Gastrocnemius medialis (tissue), 4 donors: Measurements from ENCODE around the gene PLXNA2. TPM values are rescaled to one million over a fixed set of nuclear protein-coding genes. Genes with fewer than 3 reads are reported as not detected.

Experiments used
- ATAC-seq, 2 donors: fragments of 150-250 bp; one replicate each; pipeline ENCODE4 v1.9.1; 2016
- DNase-seq, 2 donors: peaks; one replicate each; pipeline ENCODE4 v3.0.0-alpha.2; 2019
- H3K27ac ChIP-seq, 4 donors: fragments of 200-600 bp; sonication (generic); 1 replicate in 1 of 4; 2 replicates in 3 of 4; pipeline ENCODE4 v1.5.1; 2016 to 2018; ENCODE audit warnings: mild to moderate bottlenecking in 2 of 4, moderate library complexity in 1 of 4
- H3K27me3 ChIP-seq, 3 donors: fragments of 200-600 bp; sonication (generic) in 2 of 3; 1 replicate in 1 of 3; 2 replicates in 2 of 3; pipeline versions ENCODE4 v1.5.1 to v1.6.0; 2016 to 2019; ENCODE audit warnings: mild to moderate bottlenecking in 1 of 3, moderate library complexity in 1 of 3
- H3K36me3 ChIP-seq, 2 donors: fragments of 200-600 bp; sonication (generic) in 1 of 2; one replicate each; pipeline ENCODE4 v1.5.1; 2017 to 2018
- H3K4me1 ChIP-seq, 2 donors: fragments of 200-600 bp; sonication (generic) in 1 of 2; one replicate each; pipeline ENCODE4 v1.5.1; 2016 to 2017; ENCODE audit warnings: mild to moderate bottlenecking in 2 of 2
- H3K4me3 ChIP-seq, 4 donors: fragments of 200-600 bp; sonication (generic) in 3 of 4; 1 replicate in 1 of 4; 2 replicates in 3 of 4; pipeline ENCODE4 v1.5.1; 2016 to 2019; ENCODE audit warnings: mild to moderate bottlenecking in 2 of 4
- H3K9me3 ChIP-seq, 3 donors: fragments of 200-600 bp; sonication (generic) in 2 of 3; 1 replicate in 1 of 3; 2 replicates in 2 of 3; pipeline ENCODE4 v1.5.1; 2016 to 2019
- POLR2A ChIP-seq, 2 donors: fragments of 450-650 bp; IDR thresholded peaks; one replicate each; pipeline ENCODE4 v1.6.1; 2017; ENCODE audit warnings: antibody characterized with exemption in 2 of 2, mild to moderate bottlenecking in 2 of 2, moderate library complexity in 2 of 2
- in situ Hi-C, 4 donors: fragments of 200-750 bp; cut with MboI; loops; one replicate each; pipeline versions ENCODE4 v1.15.0 to v1.8.0; 2017; ENCODE audit warnings: low sequenced_read_pairs in 4 of 4
- intact Hi-C: fragments of 100-400 bp; cut with DNase I; formaldehyde crosslinking; loops from one replicate; pipeline ENCODE4 v1.15.1; 2023; ENCODE audit warnings: low total_unique reads
- total RNA-seq, 4 donors: library from RNA; depleted of rRNA; stranded (reverse); fragments of >200 nt; gene quantifications; one replicate each; pipeline versions ENCODE4 v1.1.0 to v1.2.3, GENCODE V29; 2016
- TF ChIP-seq, protein P1 (sequence below), 5 experiments: fragments of 450-650 bp in 3 of 5; fragments of 200-600 bp in 2 of 5; sonication (generic) in 2 of 5; IDR thresholded peaks in 4 of 5; conservative IDR thresholded peaks in 1 of 5; 1 replicate in 4 of 5; 2 replicates in 1 of 5; pipeline ENCODE4 v1.5.1; 2016 to 2019; ENCODE audit warnings: antibody characterized with exemption in 5 of 5, mild to moderate bottlenecking in 3 of 5, moderate library complexity in 3 of 5

PLXNA2 gene
- total RNA-seq, 4 donors from 2014 or later = 12.4 to 20.0 (median 16.2) TPM

GRCh38 chr1:208261874-208262273 lies 17.7 kb upstream of the PLXNA2 start:
- ATAC-seq = no peak
- in situ Hi-C loops = no loop called here
- H3K9me3 ChIP-seq = no peaks in the 10 kb centered on the region

DNA sequence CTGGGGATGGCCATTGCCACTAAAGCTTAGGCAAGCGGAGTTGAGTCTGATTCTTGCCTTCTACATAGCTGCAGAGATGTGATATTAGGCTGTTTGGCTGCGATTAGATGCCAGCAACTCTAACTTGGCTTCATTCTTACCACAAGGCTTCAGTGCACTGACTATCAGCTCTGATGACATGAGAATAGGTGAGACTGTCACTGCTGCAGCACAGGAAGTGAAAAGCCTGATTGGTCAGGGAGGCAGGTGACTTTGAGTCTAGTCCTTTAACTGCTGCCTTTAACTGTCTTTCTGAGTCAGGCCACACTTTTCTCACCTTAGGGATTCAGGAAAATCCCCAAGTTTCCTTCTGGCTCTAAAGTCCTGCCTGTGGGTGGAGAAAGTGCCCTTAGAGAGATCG lies 14.1 kb upstream of the PLXNA2 start:
- Histone ChIP-seq H3K36me3 (no peaks in the 10 kb centered on the region), H3K9me3 (no peaks in the 10 kb centered on the region), H3K4me3 (no peak overlapping the region), H3K27ac (no peak overlapping the region), H3K27me3 (no peaks in the 10 kb centered on the region), H3K4me1 (no peaks in the 10 kb centered on the region)
- DNase-seq = no peak
- TF ChIP-seq POLR2A (IDR thresholded peaks at IDR 0.05) = no peak
- TF ChIP-seq, protein P1, sequence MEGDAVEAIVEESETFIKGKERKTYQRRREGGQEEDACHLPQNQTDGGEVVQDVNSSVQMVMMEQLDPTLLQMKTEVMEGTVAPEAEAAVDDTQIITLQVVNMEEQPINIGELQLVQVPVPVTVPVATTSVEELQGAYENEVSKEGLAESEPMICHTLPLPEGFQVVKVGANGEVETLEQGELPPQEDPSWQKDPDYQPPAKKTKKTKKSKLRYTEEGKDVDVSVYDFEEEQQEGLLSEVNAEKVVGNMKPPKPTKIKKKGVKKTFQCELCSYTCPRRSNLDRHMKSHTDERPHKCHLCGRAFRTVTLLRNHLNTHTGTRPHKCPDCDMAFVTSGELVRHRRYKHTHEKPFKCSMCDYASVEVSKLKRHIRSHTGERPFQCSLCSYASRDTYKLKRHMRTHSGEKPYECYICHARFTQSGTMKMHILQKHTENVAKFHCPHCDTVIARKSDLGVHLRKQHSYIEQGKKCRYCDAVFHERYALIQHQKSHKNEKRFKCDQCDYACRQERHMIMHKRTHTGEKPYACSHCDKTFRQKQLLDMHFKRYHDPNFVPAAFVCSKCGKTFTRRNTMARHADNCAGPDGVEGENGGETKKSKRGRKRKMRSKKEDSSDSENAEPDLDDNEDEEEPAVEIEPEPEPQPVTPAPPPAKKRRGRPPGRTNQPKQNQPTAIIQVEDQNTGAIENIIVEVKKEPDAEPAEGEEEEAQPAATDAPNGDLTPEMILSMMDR (IDR thresholded peaks at IDR 0.05 in 4 of 5, conservative IDR thresholded peaks at IDR 0.05 in 1 of 5) = no peak
- in situ Hi-C loops = loop anchor here in 1 of 4 donors (10.0 kb wide), 1 partner anchor 243 kb away; no protein-coding TSS in a partner anchor
- intact Hi-C loops = no loop called here
- ATAC-seq = no peak

More at GRCh38 chr1:208261874-208262273, 17.7 kb upstream of the PLXNA2 start:
- Histone ChIP-seq H3K4me1 (no peaks in the 10 kb centered on the region), H3K4me3 (no peak overlapping the region), H3K27me3 (no peaks in the 10 kb centered on the region), H3K27ac (no peak overlapping the region), H3K36me3 (no peaks in the 10 kb centered on the region)
- TF ChIP-seq POLR2A (IDR thresholded peaks at IDR 0.05) = no peak
- TF ChIP-seq, protein P1 (IDR thresholded peaks at IDR 0.05 in 4 of 5, conservative IDR thresholded peaks at IDR 0.05 in 1 of 5) = no peak
- DNase-seq = no peak
- intact Hi-C loops = no loop called here

GRCh38 chr1:208257351-208257750 lies 13.2 kb upstream of the PLXNA2 start:
- Histone ChIP-seq H3K36me3 (no peaks in the 10 kb centered on the region), H3K27me3 (no peaks in the 10 kb centered on the region), H3K9me3 (no peaks in the 10 kb centered on the region), H3K4me1 (no peaks in the 10 kb centered on the region), H3K4me3 (no peak overlapping the region), H3K27ac (no peak overlapping the region)
- DNase-seq (no peak), ATAC-seq (no peak)
- intact Hi-C loops (no loop called here), in situ Hi-C loops (loop anchor here in 1 of 4 donors (10.0 kb wide), 1 partner anchor 243 kb away; no protein-coding TSS in a partner anchor)
- no peak for TF ChIP-seq POLR2A (IDR thresholded peaks at IDR 0.05)
- TF ChIP-seq, protein P1 (IDR thresholded peaks at IDR 0.05 in 4 of 5, conservative IDR thresholded peaks at IDR 0.05 in 1 of 5) = no peak

GRCh38 chr1:208256556-208256955 lies 12.4 kb upstream of the PLXNA2 start:
- Histone ChIP-seq H3K27ac (no peak overlapping the region), H3K27me3 (no peaks in the 10 kb centered on the region), H3K4me1 (no peaks in the 10 kb centered on the region), H3K36me3 (no peaks in the 10 kb centered on the region), H3K4me3 (no peak overlapping the region), H3K9me3 (no peaks in the 10 kb centered on the region)
- TF ChIP-seq POLR2A (IDR thresholded peaks at IDR 0.05) = no peak
- TF ChIP-seq, protein P1 (IDR thresholded peaks at IDR 0.05 in 4 of 5, conservative IDR thresholded peaks at IDR 0.05 in 1 of 5) = no peak
- in situ Hi-C loops = loop anchor here in 1 of 4 donors (10.0 kb wide), 1 partner anchor 242 kb away; no protein-coding TSS in a partner anchor
- ATAC-seq (no peak), DNase-seq (no peak)
- intact Hi-C loops = no loop called here

DNA sequence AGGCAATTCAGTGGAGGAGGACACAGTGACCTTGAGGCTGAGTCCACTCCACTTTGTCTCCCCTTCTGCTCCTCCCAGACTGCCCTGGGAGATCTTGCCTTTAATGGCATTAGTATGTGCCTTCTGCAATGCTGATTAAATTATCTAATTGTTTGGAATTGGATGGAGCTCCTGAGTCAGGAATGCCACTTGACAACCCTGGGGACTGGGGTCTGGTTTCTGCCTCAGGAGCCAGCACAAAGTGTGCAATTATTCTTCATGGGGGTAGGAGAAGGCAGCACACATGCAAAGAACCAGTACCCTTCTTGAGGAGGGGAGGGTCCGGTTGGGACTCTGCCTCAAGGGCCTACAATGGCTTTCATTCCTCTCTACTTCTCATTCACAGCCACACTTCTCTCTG lies 11.9 kb upstream of the PLXNA2 start:
- Histone ChIP-seq H3K27ac (no peak overlapping the region), H3K4me3 (no peak overlapping the region), H3K36me3 (no peaks in the 10 kb centered on the region), H3K4me1 (no peaks in the 10 kb centered on the region), H3K9me3 (no peaks in the 10 kb centered on the region), H3K27me3 (no peaks in the 10 kb centered on the region)
- intact Hi-C loops = no loop called here
- ATAC-seq = no peak
- no peak for TF ChIP-seq POLR2A (IDR thresholded peaks at IDR 0.05)
- TF ChIP-seq, protein P1 (IDR thresholded peaks at IDR 0.05 in 4 of 5, conservative IDR thresholded peaks at IDR 0.05 in 1 of 5) = no peak
- no peak for DNase-seq
- in situ Hi-C loops = loop anchor here in 1 of 4 donors (10.0 kb wide), 1 partner anchor 241 kb away; no protein-coding TSS in a partner anchor
